Medulla oblongata (tissue), 1 donor: ENCODE measurements around the gene APPL1.
"Not testable (repeated sequence)": the region's sequence is repeated elsewhere in the genome, so short reads cannot be mapped to it uniquely, and the experiment has no call there.

Source experiments
- DNase-seq: peaks from one replicate; pipeline ENCODE4 v3.0.0-alpha.2; 2015; ENCODE audit errors: extremely low spot score

The APPL1 gene

GRCh38 chr3:57274845-57275244 lies 47.3 kb downstream of the APPL1 start:
- DNase-seq = no peak

- DNase-seq = no peak
Measured at GRCh38 chr3:57275393-57275792, 47.9 kb downstream of the APPL1 start.

- DNase-seq = no peak
Measured at GRCh38 chr3:57278237-57278636, 50.7 kb downstream of the APPL1 start.

GRCh38 chr3:57279685-57280084 lies 52.2 kb downstream of the APPL1 start:
- no peak for DNase-seq

- no peak for DNase-seq
Measured at GRCh38 chr3:57281715-57282114, 54.2 kb downstream of the APPL1 start.

- DNase-seq = no peak
Measured at GRCh38 chr3:57283334-57283733, 55.8 kb downstream of the APPL1 start.

- DNase-seq = no peak
Measured at GRCh38 chr3:57287205-57287604, 59.7 kb downstream of the APPL1 start.

GRCh38 chr3:57288403-57288802 lies 60.9 kb downstream of the APPL1 start:
- DNase-seq = no peak

- no peak for DNase-seq
Measured at GRCh38 chr3:57292159-57292896, 64.8 kb downstream of the APPL1 start, which contains the start of gene ASB14. ASB14 (minus strand) TSS chr3:57292685; CDS start chr3:57292033, 652 bp downstream.

GRCh38 chr3:57292897-57293526 lies 65.5 kb downstream of the APPL1 start:
- DNase-seq = no peak

- no peak for DNase-seq
Measured at GRCh38 chr3:57298041-57298440, 70.5 kb downstream of the APPL1 start.

GRCh38 chr3:57303520-57303919 lies 76.0 kb downstream of the APPL1 start:
- not testable (repeated sequence) for DNase-seq

GRCh38 chr3:57309769-57310360 lies 82.3 kb downstream of the APPL1 start:
- no peak for DNase-seq

- no peak for DNase-seq
Measured at GRCh38 chr3:57314204-57314603, 86.7 kb downstream of the APPL1 start.
